ENCODE measurements around the gene MAP3K4. TPM values are rescaled to one million over a fixed set of nuclear protein-coding genes. Genes with fewer than 3 reads are reported as not detected.

MAP3K4 gene
- total and polyA plus RNA-seq, 2 of the 8 experiments (the other 6 are each of a cell fraction or from before 2014, with no cell fraction given) = 16.6 to 51.6 TPM

DNA sequence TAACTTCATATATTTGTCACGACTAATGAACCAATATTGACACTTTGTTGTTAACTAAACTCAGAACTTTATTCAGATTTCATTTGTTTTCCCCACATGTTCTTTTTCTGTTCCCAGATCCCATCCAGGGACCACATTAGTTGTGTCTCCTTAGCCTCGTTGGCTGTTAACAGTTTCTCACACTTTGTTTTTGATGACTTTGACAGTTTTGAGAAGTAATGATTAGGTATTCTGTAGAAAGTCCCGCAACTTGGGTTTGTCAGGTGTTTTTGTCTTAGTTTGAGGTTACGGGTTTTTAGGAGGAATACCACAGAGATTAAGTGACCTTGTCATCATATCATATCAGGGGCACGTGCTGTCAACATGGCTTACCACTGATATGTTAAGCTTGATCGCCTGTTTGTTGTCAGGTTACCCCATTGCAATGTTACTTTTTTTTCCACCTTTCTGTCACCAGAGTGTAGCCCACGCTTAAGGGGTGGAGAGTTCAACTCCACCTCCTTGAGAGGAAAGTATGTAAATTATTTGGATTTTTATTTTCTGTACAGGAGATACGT lies 32.9 kb downstream of the MAP3K4 start (continued):
- TF ChIP-seq RNF2 (IDR thresholded peaks at IDR 0.05; ENCODE audit: borderline replicate concordance, low read depth, low read length, missing control alignments, poor library complexity, severe bottlenecking) (no peak), ZNF274 (IDR thresholded peaks at IDR 0.05; ENCODE audit: borderline replicate concordance, extremely low read depth, low read length) (no peak), SP2 (IDR thresholded peaks at IDR 0.05; ENCODE audit: low read length) (no peak), HDAC6 (IDR thresholded peaks at IDR 0.05; ENCODE audit: low read depth, low read length) (no peak)
- TF ChIP-seq, protein P1, sequence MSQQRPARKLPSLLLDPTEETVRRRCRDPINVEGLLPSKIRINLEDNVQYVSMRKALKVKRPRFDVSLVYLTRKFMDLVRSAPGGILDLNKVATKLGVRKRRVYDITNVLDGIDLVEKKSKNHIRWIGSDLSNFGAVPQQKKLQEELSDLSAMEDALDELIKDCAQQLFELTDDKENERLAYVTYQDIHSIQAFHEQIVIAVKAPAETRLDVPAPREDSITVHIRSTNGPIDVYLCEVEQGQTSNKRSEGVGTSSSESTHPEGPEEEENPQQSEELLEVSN (IDR thresholded peaks at IDR 0.05) = no peak
